ENCODE results near the gene POU6F2. TPM values are rescaled to one million over a fixed set of nuclear protein-coding genes. Genes with fewer than 3 reads are reported as not detected.
A peak's percentile ranks its signal among the peaks of the same experiment; 100 is the strongest.

POU6F2 gene
- total RNA-seq, 1 donor from 2014 or later, result 0.24 TPM

- ChIA-PET POLR2A (no interaction called here), CTCF (no interaction called here)
- Mint-ChIP-seq H3K4me3 (no peak overlapping the region), H3K36me3 (ENCODE audit: low read depth) (no peaks in the 10 kb centered on the region), H3K27ac (no peak overlapping the region), H3K27me3 (peaks cover 3% of the 10 kb centered on the region), H3K4me1 (peaks cover 2% of the 10 kb centered on the region), H3K9me3 (no peaks in the 10 kb centered on the region)
- TF ChIP-seq CTCF (IDR thresholded peaks at IDR 0.05), result no peak
- DNase-seq, result no peak
- intact Hi-C loops (cut with micrococcal nuclease), result no loop called here
- ATAC-seq (ENCODE audit: low read depth), result no peak
Measured at GRCh38 chr7:39408906-39409305, 431.2 kb downstream of the POU6F2 start.

- Mint-ChIP-seq H3K4me3 (no peak overlapping the region), H3K9me3 (no peaks in the 10 kb centered on the region), H3K36me3 (ENCODE audit: low read depth) (no peaks in the 10 kb centered on the region), H3K27me3 (peaks cover 8% of the 10 kb centered on the region), H3K4me1 (peaks cover 9% of the 10 kb centered on the region), H3K27ac (no peak overlapping the region)
- DNase-seq, result no peak
- CTCF ChIA-PET, result interaction anchor here (1.3 kb wide), 1 partner anchor 43 kb away, joined by 5 read pairs; no protein-coding TSS in a partner anchor
- ATAC-seq (ENCODE audit: low read depth), result no peak
- TF ChIP-seq CTCF (IDR thresholded peaks at IDR 0.05), result no peak
- intact Hi-C loops (cut with micrococcal nuclease), result no loop called here
- POLR2A ChIA-PET, result interaction anchor here (0.5 kb wide), 1 partner anchor 708 kb away, joined by 3 read pairs; no protein-coding TSS in a partner anchor
Measured at GRCh38 chr7:39410582-39410981, 432.9 kb downstream of the POU6F2 start.

GRCh38 chr7:39413636-39414223, 436.0 kb downstream of the POU6F2 start:
- POLR2A ChIA-PET, result interaction anchor here (0.7 kb wide), 1 partner anchor 713 kb away, joined by 3 read pairs; no protein-coding TSS in a partner anchor
- peak overlapping the region; percentile 36 for H3K27ac Mint-ChIP-seq

GRCh38 chr7:39414224-39415035, 436.7 kb downstream of the POU6F2 start:
- DNase-seq (peak; percentile 36), ATAC-seq (ENCODE audit: low read depth) (peak; percentile 90)
- intact Hi-C loops (cut with micrococcal nuclease), result no loop called here
- Mint-ChIP-seq H3K27me3 (peaks cover 18% of the 10 kb centered on the region), H3K36me3 (ENCODE audit: low read depth) (no peaks in the 10 kb centered on the region), H3K4me1 (peaks cover 9% of the 10 kb centered on the region), H3K4me3 (peak overlapping the region; percentile 83), H3K27ac (peak overlapping the region; percentile 36), H3K9me3 (no peaks in the 10 kb centered on the region)
- no peak for TF ChIP-seq CTCF (IDR thresholded peaks at IDR 0.05)
- CTCF ChIA-PET, result interaction anchor here (1.1 kb wide), 1 partner anchor 39 kb away, joined by 3 read pairs; no protein-coding TSS in a partner anchor
- POLR2A ChIA-PET, result interaction anchor here (0.7 kb wide), 2 partner anchors 278 to 714 kb away, joined by 3 read pairs; no protein-coding TSS in a partner anchor

More at GRCh38 chr7:39413636-39414223, 436.0 kb downstream of the POU6F2 start:
- CTCF ChIA-PET, result no interaction called here
- intact Hi-C loops (cut with micrococcal nuclease), result no loop called here
- Mint-ChIP-seq H3K27me3 (peaks cover 18% of the 10 kb centered on the region), H3K4me3 (peak overlapping the region; percentile 83), H3K36me3 (ENCODE audit: low read depth) (no peaks in the 10 kb centered on the region), H3K9me3 (no peaks in the 10 kb centered on the region), H3K4me1 (peaks cover 9% of the 10 kb centered on the region)
- ATAC-seq (ENCODE audit: low read depth) (no peak), DNase-seq (peak; percentile 19)
- no peak for TF ChIP-seq CTCF (IDR thresholded peaks at IDR 0.05)
